GM23248 (cell line): ENCODE measurements around the gene SCYL2.

Experiments
- EZH2 ChIP-seq: fragments of 200-600 bp; sonication (generic); IDR thresholded peaks from 2 replicates; pipeline ENCODE4 v1.6.1; 2018; ENCODE audit warnings: antibody characterized with exemption, mild to moderate bottlenecking; ENCODE audit not compliant: insufficient read depth, poor library complexity, severe bottlenecking
- EZH2phosphoT487 ChIP-seq: fragments of 200-600 bp; sonication (generic); IDR thresholded peaks from 2 replicates; pipeline ENCODE4 v1.6.1; 2018; ENCODE audit warnings: antibody characterized with exemption, moderate library complexity, mild to moderate bottlenecking, low read depth; ENCODE audit not compliant: insufficient read depth

DNA sequence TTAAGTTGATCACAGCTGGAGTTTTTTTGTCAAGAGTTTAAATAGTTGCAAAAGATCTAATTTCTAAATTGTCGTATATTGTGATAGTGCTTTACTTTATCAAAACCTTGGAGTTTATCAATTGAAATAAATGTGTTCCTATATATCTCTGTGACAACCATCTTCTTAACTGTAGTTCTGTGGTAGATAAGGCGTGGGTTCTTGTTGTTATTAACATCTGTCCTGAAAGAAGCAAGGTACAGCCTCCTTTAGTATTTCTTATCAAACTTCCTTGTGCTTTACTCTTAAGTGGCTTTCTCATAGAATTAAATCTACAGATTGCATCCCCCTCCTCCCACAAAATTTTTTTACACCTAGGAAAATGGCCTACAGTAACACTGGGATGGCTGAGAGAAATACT lies 7.3 kb downstream of the SCYL2 start:
- TF ChIP-seq EZH2 (no peak), EZH2phosphoT487 (no peak)
